Measurements from ENCODE around the gene MRPL47. TPM values are rescaled to one million over a fixed set of nuclear protein-coding genes. Genes with fewer than 3 reads are reported as not detected.

MRPL47 gene
- total and polyA plus RNA-seq, 9 of the 15 experiments (the other 6 are each of a cell fraction or from before 2014, with no cell fraction given): 101 to 437 (median 141) TPM

DNA sequence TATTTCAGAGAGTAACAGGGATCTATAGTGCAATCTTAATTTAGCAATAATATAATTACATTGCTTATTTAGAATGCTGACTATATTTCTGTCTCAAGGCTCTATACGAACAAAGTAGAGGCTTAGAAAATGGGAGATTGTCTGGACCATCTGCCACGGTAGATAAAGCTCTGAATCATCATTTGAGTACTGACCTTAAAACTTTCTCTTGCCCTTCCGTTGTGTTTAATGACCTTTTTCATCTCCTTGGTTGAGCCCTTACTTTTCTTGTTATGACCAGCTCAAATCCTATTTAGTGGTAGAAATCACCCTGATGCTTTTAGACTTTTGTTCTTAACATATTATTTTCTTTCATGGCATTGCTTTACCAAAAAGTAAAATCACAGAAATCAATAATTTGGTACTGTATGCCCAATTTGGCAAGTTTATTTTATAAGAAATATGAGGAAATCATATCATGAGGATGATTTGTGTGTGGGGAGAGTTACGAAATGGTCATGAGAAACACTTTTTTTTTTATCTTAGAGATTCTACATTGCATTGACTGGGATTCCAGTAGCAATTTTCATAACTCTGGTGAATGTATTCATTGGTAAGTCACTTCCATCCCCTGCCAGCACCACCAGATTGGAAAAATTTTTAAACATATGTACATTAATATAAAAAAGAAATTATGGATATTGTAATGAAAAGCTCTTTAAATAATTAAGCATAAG lies 11.2 kb upstream of the MRPL47 start (continued):
- no peak for TF ChIP-seq ZNF586 (CRISPR knock-in tag; conservative IDR thresholded peaks at IDR 0.05)
- TF ChIP-seq ESRRB (CRISPR knock-in tag; IDR thresholded peaks at IDR 0.05; ENCODE audit: borderline replicate concordance): no peak
- peak; percentile 74 for TF ChIP-seq C11orf30 (IDR thresholded peaks at IDR 0.05; ENCODE audit: low read depth)
- TF ChIP-seq ZNF511 (CRISPR knock-in tag; IDR thresholded peaks at IDR 0.05): no peak
- TF ChIP-seq RHOXF2B (CRISPR knock-in tag; conservative IDR thresholded peaks at IDR 0.05): no peak
- no peak for TF ChIP-seq CSDE1 (IDR thresholded peaks at IDR 0.05)
- no peak for TF ChIP-seq ZNF324 (CRISPR knock-in tag; IDR thresholded peaks at IDR 0.05)
- TF ChIP-seq NR2C1 (IDR thresholded peaks at IDR 0.05): peak; percentile 52; the same call in 1 of the 2 replicates
- TF ChIP-seq NR2C1 (tag; IDR thresholded peaks at IDR 0.05): peak; percentile 59
- no peak for TF ChIP-seq SAFB2 (IDR thresholded peaks at IDR 0.05; ENCODE audit: borderline replicate concordance, low read depth, low read length, severe bottlenecking)
- no peak for TF ChIP-seq HNRNPLL (IDR thresholded peaks at IDR 0.05; ENCODE audit: low read depth, low read length, poor library complexity, severe bottlenecking)
- peak; percentile 53; the same call in 1 of the 2 replicates for TF ChIP-seq NBN (IDR thresholded peaks at IDR 0.05; ENCODE audit: low read depth)
- no peak for TF ChIP-seq CHD7 (IDR thresholded peaks at IDR 0.05; ENCODE audit: low read depth, low read length)
- no peak for TF ChIP-seq ZNF644 (tag; IDR thresholded peaks at IDR 0.05; ENCODE audit: low read depth)
- TF ChIP-seq, protein P1, sequence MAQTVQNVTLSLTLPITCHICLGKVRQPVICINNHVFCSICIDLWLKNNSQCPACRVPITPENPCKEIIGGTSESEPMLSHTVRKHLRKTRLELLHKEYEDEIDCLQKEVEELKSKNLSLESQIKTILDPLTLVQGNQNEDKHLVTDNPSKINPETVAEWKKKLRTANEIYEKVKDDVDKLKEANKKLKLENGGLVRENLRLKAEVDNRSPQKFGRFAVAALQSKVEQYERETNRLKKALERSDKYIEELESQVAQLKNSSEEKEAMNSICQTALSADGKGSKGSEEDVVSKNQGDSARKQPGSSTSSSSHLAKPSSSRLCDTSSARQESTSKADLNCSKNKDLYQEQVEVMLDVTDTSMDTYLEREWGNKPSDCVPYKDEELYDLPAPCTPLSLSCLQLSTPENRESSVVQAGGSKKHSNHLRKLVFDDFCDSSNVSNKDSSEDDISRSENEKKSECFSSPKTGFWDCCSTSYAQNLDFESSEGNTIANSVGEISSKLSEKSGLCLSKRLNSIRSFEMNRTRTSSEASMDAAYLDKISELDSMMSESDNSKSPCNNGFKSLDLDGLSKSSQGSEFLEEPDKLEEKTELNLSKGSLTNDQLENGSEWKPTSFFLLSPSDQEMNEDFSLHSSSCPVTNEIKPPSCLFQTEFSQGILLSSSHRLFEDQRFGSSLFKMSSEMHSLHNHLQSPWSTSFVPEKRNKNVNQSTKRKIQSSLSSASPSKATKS (CRISPR knock-in tag; IDR thresholded peaks at IDR 0.05): no peak
